ENCODE data around the gene SLC16A2.

The SLC16A2 gene

DNA sequence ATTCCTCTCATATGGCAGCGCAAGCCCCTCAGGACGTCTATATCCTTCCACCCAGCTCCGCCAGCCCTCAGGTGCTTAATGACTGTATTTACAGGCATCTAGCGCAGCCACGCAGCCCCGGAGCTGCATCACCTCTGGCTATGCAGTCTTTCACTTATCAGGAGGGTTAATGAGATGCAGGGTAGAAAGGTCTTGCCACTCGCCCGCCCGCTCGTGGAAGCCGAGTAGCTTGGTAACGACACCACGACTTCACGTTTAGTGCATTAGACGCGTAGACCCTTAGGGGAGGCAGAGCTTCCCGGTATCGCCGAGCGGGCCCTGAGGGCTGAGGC is 1.5 kb upstream of the SLC16A2 start (continued):
- TF ChIP-seq CSDC2 (CRISPR knock-in tag; IDR thresholded peaks at IDR 0.05): no peak
- TF ChIP-seq RARB (CRISPR knock-in tag; IDR thresholded peaks at IDR 0.05): no peak
- TF ChIP-seq TCF4 (CRISPR knock-in tag; IDR thresholded peaks at IDR 0.05; ENCODE audit: borderline replicate concordance): no peak
- no peak for TF ChIP-seq PPARA (CRISPR knock-in tag; IDR thresholded peaks at IDR 0.05; ENCODE audit: borderline replicate concordance)

DNA sequence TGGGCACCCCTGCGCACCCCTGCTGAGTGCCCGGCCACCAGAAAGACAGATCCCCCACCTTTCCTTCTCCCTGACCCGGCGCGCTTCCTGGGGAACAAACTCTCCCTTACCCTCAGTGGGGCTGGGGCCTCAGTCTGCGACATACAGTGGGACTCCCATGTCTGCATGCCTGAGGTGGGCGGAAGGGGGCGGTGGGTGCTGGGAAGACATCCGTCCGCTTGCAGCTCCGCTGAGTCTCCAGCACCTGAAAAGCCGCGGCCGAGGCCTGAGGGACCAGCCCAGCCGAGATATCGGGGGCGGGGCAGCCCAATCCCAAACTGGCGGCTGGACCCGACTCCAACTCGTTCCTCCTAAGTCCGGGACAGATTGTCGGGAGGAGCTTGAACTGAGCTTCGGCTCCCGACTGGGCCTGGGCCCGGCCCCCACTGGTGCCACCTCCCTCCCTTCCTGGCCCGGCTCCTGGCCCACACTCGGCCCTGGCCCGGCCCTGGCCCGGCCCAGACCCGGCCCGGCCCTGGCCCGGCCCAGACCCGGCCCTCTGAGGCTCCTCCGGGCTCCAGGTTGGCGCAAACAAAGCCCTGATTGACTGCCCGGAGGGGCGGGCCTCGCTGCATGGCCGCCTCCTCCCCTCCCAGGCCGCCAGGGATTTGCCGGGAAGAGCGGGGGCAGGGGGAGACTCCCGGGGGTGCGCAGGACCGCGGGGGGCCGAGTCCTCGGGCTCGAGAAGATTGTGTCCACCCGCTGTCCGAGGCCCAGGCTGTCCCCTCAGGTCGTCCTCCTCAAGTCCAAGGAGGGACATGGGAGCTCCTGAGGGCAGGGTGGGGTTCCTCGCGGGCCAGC is 877 bp upstream of the SLC16A2 start:
- ATAC-seq: peak; percentile 71
- TF ChIP-seq, protein P1, sequence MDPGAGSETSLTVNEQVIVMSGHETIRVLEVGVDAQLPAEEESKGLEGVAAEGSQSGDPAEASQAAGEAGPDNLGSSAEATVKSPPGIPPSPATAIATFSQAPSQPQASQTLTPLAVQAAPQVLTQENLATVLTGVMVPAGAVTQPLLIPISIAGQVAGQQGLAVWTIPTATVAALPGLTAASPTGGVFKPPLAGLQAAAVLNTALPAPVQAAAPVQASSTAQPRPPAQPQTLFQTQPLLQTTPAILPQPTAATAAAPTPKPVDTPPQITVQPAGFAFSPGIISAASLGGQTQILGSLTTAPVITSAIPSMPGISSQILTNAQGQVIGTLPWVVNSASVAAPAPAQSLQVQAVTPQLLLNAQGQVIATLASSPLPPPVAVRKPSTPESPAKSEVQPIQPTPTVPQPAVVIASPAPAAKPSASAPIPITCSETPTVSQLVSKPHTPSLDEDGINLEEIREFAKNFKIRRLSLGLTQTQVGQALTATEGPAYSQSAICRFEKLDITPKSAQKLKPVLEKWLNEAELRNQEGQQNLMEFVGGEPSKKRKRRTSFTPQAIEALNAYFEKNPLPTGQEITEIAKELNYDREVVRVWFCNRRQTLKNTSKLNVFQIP (CRISPR knock-in tag; IDR thresholded peaks at IDR 0.05; ENCODE audit: borderline replicate concordance, low read depth): no peak
- TF ChIP-seq, protein P2, sequence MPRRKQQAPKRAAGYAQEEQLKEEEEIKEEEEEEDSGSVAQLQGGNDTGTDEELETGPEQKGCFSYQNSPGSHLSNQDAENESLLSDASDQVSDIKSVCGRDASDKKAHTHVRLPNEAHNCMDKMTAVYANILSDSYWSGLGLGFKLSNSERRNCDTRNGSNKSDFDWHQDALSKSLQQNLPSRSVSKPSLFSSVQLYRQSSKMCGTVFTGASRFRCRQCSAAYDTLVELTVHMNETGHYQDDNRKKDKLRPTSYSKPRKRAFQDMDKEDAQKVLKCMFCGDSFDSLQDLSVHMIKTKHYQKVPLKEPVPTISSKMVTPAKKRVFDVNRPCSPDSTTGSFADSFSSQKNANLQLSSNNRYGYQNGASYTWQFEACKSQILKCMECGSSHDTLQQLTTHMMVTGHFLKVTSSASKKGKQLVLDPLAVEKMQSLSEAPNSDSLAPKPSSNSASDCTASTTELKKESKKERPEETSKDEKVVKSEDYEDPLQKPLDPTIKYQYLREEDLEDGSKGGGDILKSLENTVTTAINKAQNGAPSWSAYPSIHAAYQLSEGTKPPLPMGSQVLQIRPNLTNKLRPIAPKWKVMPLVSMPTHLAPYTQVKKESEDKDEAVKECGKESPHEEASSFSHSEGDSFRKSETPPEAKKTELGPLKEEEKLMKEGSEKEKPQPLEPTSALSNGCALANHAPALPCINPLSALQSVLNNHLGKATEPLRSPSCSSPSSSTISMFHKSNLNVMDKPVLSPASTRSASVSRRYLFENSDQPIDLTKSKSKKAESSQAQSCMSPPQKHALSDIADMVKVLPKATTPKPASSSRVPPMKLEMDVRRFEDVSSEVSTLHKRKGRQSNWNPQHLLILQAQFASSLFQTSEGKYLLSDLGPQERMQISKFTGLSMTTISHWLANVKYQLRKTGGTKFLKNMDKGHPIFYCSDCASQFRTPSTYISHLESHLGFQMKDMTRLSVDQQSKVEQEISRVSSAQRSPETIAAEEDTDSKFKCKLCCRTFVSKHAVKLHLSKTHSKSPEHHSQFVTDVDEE (CRISPR knock-in tag; IDR thresholded peaks at IDR 0.05): no peak

DNA sequence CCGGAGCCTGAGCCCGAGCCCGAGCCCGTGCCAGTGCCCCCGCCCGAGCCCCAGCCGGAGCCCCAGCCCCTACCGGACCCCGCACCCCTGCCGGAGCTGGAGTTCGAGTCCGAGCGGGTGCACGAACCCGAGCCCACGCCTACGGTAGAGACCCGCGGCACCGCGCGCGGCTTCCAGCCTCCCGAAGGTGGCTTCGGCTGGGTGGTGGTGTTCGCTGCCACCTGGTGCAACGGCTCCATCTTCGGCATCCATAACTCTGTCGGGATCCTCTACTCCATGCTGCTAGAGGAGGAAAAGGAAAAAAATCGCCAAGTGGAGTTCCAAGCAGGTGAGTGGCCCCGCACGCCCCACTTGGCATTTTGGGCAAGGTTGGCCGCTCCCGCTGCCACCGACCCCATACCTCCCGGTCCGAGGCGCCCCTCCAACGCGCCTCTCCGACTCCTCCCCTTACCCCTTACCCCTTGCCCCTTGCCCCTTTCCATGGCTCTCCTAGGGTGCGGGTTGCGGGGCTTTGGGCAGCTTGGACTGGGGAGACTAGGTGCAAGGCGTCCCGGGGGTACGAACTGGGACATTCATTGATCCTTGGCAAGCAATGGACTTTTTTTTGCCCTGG is 553 bp downstream of the SLC16A2 start:
- TF ChIP-seq ZFP3 (CRISPR knock-in tag; IDR thresholded peaks at IDR 0.05) (no peak), ISL1 (CRISPR knock-in tag; IDR thresholded peaks at IDR 0.05) (no peak), TOX (CRISPR knock-in tag; IDR thresholded peaks at IDR 0.05; ENCODE audit: borderline replicate concordance) (no peak), OSR1 (CRISPR knock-in tag; IDR thresholded peaks at IDR 0.05) (no peak), ARNTL (CRISPR knock-in tag; IDR thresholded peaks at IDR 0.05; ENCODE audit: borderline replicate concordance, low read depth) (no peak), ZFP30 (CRISPR knock-in tag; IDR thresholded peaks at IDR 0.05) (no peak), GLIS3 (CRISPR knock-in tag; IDR thresholded peaks at IDR 0.05) (no peak), ZNF8 (CRISPR knock-in tag; IDR thresholded peaks at IDR 0.05) (no peak), SNAI2 (CRISPR knock-in tag; IDR thresholded peaks at IDR 0.05) (no peak), PPARA (CRISPR knock-in tag; IDR thresholded peaks at IDR 0.05; ENCODE audit: borderline replicate concordance) (no peak), BACH2 (CRISPR knock-in tag; IDR thresholded peaks at IDR 0.05; ENCODE audit: borderline replicate concordance) (no peak)
- TF ChIP-seq, protein P3, sequence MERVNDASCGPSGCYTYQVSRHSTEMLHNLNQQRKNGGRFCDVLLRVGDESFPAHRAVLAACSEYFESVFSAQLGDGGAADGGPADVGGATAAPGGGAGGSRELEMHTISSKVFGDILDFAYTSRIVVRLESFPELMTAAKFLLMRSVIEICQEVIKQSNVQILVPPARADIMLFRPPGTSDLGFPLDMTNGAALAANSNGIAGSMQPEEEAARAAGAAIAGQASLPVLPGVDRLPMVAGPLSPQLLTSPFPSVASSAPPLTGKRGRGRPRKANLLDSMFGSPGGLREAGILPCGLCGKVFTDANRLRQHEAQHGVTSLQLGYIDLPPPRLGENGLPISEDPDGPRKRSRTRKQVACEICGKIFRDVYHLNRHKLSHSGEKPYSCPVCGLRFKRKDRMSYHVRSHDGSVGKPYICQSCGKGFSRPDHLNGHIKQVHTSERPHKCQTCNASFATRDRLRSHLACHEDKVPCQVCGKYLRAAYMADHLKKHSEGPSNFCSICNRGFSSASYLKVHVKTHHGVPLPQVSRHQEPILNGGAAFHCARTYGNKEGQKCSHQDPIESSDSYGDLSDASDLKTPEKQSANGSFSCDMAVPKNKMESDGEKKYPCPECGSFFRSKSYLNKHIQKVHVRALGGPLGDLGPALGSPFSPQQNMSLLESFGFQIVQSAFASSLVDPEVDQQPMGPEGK (CRISPR knock-in tag; IDR thresholded peaks at IDR 0.05; ENCODE audit: borderline replicate concordance): no peak
- TF ChIP-seq, protein P4, sequence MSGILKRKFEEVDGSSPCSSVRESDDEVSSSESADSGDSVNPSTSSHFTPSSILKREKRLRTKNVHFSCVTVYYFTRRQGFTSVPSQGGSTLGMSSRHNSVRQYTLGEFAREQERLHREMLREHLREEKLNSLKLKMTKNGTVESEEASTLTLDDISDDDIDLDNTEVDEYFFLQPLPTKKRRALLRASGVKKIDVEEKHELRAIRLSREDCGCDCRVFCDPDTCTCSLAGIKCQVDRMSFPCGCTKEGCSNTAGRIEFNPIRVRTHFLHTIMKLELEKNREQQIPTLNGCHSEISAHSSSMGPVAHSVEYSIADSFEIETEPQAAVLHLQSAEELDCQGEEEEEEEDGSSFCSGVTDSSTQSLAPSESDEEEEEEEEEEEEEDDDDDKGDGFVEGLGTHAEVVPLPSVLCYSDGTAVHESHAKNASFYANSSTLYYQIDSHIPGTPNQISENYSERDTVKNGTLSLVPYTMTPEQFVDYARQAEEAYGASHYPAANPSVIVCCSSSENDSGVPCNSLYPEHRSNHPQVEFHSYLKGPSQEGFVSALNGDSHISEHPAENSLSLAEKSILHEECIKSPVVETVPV (CRISPR knock-in tag; IDR thresholded peaks at IDR 0.05): no peak
- TF ChIP-seq, protein P2 (CRISPR knock-in tag; IDR thresholded peaks at IDR 0.05): no peak
- ATAC-seq: peak; percentile 11

All from SK-N-SH treated with all-trans-retinoic acid at 6 μM for 48 hours (cell line).